ENCODE measurements around the gene ACBD4. TPM values are rescaled to one million over a fixed set of nuclear protein-coding genes. Genes with fewer than 3 reads are reported as not detected.

Gene ACBD4
- total and polyA plus RNA-seq, 10 of the 15 experiments (the other 5 are each of a cell fraction or from before 2014, with no cell fraction given) = 0.20 to 13.8 (median 6.9) TPM

DNA sequence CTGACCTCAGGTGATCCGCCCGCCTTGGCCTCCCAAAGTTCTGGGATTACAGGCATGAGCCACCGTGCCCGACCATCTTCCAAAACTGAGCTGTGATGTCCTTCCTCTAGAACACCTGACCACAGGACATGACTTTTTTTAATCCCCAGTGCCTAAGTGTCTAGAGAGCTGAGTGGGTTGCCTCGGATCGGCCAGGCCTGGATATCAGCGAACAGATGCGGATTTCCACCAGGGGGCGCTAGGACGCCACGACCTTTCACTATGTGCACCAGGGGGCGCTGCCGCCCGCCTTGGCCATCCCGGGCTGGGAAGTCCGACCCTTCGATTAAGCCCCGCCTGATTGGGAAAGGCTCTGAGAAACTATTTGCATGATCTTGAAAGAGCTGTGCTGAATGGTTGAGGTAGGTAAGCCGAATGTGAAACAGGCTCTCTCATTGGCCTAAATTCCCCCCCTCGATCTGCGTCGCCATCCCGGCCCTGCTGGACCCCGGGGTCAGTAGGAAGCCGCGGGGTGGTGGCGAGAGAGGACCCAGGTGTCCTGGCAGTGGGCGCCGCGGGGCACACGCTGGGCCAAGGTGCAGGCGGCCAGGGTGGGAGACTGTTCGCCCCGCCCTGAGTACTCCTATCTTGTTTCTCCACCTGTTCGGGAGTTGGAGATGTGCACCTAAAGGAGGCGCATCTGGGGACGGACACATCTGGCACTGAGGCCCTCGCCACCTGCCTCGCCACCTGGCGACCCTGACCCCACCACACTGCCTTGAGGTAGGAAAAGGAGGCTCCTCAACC is at the start of gene ACBD4 (continued):
- TF ChIP-seq, protein P1, sequence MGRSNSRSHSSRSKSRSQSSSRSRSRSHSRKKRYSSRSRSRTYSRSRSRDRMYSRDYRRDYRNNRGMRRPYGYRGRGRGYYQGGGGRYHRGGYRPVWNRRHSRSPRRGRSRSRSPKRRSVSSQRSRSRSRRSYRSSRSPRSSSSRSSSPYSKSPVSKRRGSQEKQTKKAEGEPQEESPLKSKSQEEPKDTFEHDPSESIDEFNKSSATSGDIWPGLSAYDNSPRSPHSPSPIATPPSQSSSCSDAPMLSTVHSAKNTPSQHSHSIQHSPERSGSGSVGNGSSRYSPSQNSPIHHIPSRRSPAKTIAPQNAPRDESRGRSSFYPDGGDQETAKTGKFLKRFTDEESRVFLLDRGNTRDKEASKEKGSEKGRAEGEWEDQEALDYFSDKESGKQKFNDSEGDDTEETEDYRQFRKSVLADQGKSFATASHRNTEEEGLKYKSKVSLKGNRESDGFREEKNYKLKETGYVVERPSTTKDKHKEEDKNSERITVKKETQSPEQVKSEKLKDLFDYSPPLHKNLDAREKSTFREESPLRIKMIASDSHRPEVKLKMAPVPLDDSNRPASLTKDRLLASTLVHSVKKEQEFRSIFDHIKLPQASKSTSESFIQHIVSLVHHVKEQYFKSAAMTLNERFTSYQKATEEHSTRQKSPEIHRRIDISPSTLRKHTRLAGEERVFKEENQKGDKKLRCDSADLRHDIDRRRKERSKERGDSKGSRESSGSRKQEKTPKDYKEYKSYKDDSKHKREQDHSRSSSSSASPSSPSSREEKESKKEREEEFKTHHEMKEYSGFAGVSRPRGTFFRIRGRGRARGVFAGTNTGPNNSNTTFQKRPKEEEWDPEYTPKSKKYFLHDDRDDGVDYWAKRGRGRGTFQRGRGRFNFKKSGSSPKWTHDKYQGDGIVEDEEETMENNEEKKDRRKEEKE (IDR thresholded peaks at IDR 0.05) = no peak
- TF ChIP-seq PAX5 (IDR thresholded peaks at IDR 0.05; ENCODE audit: borderline replicate concordance, low read depth, low read length) (no peak; the same call in 1 of the 2 replicates), TCF3 (IDR thresholded peaks at IDR 0.05; ENCODE audit: borderline replicate concordance, insufficient read depth, low read depth, low read length) (no peak), CREB1 (IDR thresholded peaks at IDR 0.05; ENCODE audit: low read depth) (peak; percentile 77), ZSCAN29 (IDR thresholded peaks at IDR 0.05) (no peak), KAT2A (conservative IDR thresholded peaks at IDR 0.05; ENCODE audit: control insufficient read depth, low read depth, low read length) (no peak), FOXK2 (IDR thresholded peaks at IDR 0.05) (no peak), PML (IDR thresholded peaks at IDR 0.05; ENCODE audit: low read length) (no peak), STAT1 (conservative IDR thresholded peaks at IDR 0.05) (no peak; the same call in 1 of the 2 replicates), MXI1 (IDR thresholded peaks at IDR 0.05; ENCODE audit: low read depth, low read length) (peak; percentile 68), YY1 (IDR thresholded peaks at IDR 0.05; ENCODE audit: low read depth, low read length) (peak; percentile 86), YBX1 (IDR thresholded peaks at IDR 0.05) (no peak), BHLHE40 (IDR thresholded peaks at IDR 0.05; ENCODE audit: borderline replicate concordance in 1 of 2, low read depth in 2 of 2, low read length in 1 of 2) (peak; percentile 35 to 59; a peak in 2 of 4 replicates), JUND (IDR thresholded peaks at IDR 0.05; ENCODE audit: low read depth, low read length) (no peak), TBL1XR1 (IDR thresholded peaks at IDR 0.05; ENCODE audit: low read depth, low read length) (no peak), WRNIP1 (IDR thresholded peaks at IDR 0.05; ENCODE audit: borderline replicate concordance, low read depth, low read length) (0 out of 2 replicates have a peak, but pooled peaks have one; percentile 53), RFX5 (IDR thresholded peaks at IDR 0.05; ENCODE audit: low read depth, low read length) (peak; percentile 83)
- TF ChIP-seq, protein P2, sequence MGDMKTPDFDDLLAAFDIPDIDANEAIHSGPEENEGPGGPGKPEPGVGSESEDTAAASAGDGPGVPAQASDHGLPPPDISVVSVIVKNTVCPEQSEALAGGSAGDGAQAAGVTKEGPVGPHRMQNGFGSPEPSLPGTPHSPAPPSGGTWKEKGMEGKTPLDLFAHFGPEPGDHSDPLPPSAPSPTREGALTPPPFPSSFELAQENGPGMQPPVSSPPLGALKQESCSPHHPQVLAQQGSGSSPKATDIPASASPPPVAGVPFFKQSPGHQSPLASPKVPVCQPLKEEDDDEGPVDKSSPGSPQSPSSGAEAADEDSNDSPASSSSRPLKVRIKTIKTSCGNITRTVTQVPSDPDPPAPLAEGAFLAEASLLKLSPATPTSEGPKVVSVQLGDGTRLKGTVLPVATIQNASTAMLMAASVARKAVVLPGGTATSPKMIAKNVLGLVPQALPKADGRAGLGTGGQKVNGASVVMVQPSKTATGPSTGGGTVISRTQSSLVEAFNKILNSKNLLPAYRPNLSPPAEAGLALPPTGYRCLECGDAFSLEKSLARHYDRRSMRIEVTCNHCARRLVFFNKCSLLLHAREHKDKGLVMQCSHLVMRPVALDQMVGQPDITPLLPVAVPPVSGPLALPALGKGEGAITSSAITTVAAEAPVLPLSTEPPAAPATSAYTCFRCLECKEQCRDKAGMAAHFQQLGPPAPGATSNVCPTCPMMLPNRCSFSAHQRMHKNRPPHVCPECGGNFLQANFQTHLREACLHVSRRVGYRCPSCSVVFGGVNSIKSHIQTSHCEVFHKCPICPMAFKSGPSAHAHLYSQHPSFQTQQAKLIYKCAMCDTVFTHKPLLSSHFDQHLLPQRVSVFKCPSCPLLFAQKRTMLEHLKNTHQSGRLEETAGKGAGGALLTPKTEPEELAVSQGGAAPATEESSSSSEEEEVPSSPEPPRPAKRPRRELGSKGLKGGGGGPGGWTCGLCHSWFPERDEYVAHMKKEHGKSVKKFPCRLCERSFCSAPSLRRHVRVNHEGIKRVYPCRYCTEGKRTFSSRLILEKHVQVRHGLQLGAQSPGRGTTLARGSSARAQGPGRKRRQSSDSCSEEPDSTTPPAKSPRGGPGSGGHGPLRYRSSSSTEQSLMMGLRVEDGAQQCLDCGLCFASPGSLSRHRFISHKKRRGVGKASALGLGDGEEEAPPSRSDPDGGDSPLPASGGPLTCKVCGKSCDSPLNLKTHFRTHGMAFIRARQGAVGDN (IDR thresholded peaks at IDR 0.05) = 0 out of 2 replicates have a peak, but pooled peaks have one; percentile 32
- TF ChIP-seq, protein P3, sequence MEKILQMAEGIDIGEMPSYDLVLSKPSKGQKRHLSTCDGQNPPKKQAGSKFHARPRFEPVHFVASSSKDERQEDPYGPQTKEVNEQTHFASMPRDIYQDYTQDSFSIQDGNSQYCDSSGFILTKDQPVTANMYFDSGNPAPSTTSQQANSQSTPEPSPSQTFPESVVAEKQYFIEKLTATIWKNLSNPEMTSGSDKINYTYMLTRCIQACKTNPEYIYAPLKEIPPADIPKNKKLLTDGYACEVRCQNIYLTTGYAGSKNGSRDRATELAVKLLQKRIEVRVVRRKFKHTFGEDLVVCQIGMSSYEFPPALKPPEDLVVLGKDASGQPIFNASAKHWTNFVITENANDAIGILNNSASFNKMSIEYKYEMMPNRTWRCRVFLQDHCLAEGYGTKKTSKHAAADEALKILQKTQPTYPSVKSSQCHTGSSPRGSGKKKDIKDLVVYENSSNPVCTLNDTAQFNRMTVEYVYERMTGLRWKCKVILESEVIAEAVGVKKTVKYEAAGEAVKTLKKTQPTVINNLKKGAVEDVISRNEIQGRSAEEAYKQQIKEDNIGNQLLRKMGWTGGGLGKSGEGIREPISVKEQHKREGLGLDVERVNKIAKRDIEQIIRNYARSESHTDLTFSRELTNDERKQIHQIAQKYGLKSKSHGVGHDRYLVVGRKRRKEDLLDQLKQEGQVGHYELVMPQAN (conservative IDR thresholded peaks at IDR 0.05) = peak; percentile 48; the same call in 1 of the 2 replicates
- TF ChIP-seq, protein P4, sequence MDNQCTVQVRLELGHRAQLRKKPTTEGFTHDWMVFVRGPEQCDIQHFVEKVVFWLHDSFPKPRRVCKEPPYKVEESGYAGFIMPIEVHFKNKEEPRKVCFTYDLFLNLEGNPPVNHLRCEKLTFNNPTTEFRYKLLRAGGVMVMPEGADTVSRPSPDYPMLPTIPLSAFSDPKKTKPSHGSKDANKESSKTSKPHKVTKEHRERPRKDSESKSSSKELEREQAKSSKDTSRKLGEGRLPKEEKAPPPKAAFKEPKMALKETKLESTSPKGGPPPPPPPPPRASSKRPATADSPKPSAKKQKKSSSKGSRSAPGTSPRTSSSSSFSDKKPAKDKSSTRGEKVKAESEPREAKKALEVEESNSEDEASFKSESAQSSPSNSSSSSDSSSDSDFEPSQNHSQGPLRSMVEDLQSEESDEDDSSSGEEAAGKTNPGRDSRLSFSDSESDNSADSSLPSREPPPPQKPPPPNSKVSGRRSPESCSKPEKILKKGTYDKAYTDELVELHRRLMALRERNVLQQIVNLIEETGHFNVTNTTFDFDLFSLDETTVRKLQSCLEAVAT (IDR thresholded peaks at IDR 0.05) = no peak

Measured in GM12878 (cell line).